ENCODE results near the gene SND1.

Gene SND1

GRCh38 chr7:127905491-127906330 lies 253.7 kb downstream of the SND1 start:
- no peak for TF ChIP-seq EZH2phosphoT487 (IDR thresholded peaks at IDR 0.05; ENCODE audit: borderline replicate concordance, low read length)
- TF ChIP-seq CTCF (IDR thresholded peaks at IDR 0.05; ENCODE audit: low read depth, low read length, poor library complexity, severe bottlenecking) = no peak
- Histone ChIP-seq H3K9me2 (replicated peaks; ENCODE audit: control insufficient read depth, low read length) (no peaks in the 10 kb centered on the region), H3K4me3 (ENCODE audit: low read length) (no peak overlapping the region), H3K4me2 (ENCODE audit: low read length) (no peak overlapping the region), H3K27me3 (ENCODE audit: control insufficient read depth, low read length) (no peaks in the 10 kb centered on the region), H3K36me3 (ENCODE audit: control insufficient read depth, low read length) (peaks cover 34% of the 10 kb centered on the region), H3K27ac (ENCODE audit: low read depth, low read length) (no peak overlapping the region), H3K4me1 (ENCODE audit: control insufficient read depth, low read length) (peaks cover 54% of the 10 kb centered on the region), H3K79me2 (ENCODE audit: control insufficient read depth, low read length) (peaks cover 6% of the 10 kb centered on the region; the same call in 1 of the 2 replicates), H4K20me1 (ENCODE audit: control insufficient read depth, insufficient read depth, low read depth, low read length) (no peaks in the 10 kb centered on the region), H3K9me3 (ENCODE audit: control insufficient read depth, insufficient read depth, low read length) (no peaks in the 10 kb centered on the region), H3F3A (ENCODE audit: control insufficient read depth, insufficient read depth) (no peaks in the 10 kb centered on the region)

- Histone ChIP-seq H3K9me2 (replicated peaks; ENCODE audit: control insufficient read depth, low read length) (no peaks in the 10 kb centered on the region), H3K36me3 (ENCODE audit: control insufficient read depth, low read length) (peaks cover 38% of the 10 kb centered on the region), H3K4me3 (ENCODE audit: low read length) (no peak overlapping the region), H3K27ac (ENCODE audit: low read depth, low read length) (no peak overlapping the region), H3K9me3 (ENCODE audit: control insufficient read depth, insufficient read depth, low read length) (no peaks in the 10 kb centered on the region), H3K79me2 (ENCODE audit: control insufficient read depth, low read length) (peaks cover 2% of the 10 kb centered on the region; the same call in 1 of the 2 replicates), H3K4me1 (ENCODE audit: control insufficient read depth, low read length) (peaks cover 63% of the 10 kb centered on the region), H3K27me3 (ENCODE audit: control insufficient read depth, low read length) (no peaks in the 10 kb centered on the region), H3K4me2 (ENCODE audit: low read length) (no peak overlapping the region), H4K20me1 (ENCODE audit: control insufficient read depth, insufficient read depth, low read depth, low read length) (no peaks in the 10 kb centered on the region), H3F3A (ENCODE audit: control insufficient read depth, insufficient read depth) (peaks cover 10% of the 10 kb centered on the region)
- no peak for TF ChIP-seq CTCF (IDR thresholded peaks at IDR 0.05; ENCODE audit: low read depth, low read length, poor library complexity, severe bottlenecking)
- TF ChIP-seq EZH2phosphoT487 (IDR thresholded peaks at IDR 0.05; ENCODE audit: borderline replicate concordance, low read length) = no peak
Measured at GRCh38 chr7:127907110-127908040, 255.4 kb downstream of the SND1 start.

- Histone ChIP-seq H3K4me3 (ENCODE audit: low read length) (no peak overlapping the region), H4K20me1 (ENCODE audit: control insufficient read depth, insufficient read depth, low read depth, low read length) (no peaks in the 10 kb centered on the region), H3K27ac (ENCODE audit: low read depth, low read length) (no peak overlapping the region), H3K79me2 (ENCODE audit: control insufficient read depth, low read length) (peaks cover 9% of the 10 kb centered on the region), H3K36me3 (ENCODE audit: control insufficient read depth, low read length) (peaks cover 44% of the 10 kb centered on the region), H3K27me3 (ENCODE audit: control insufficient read depth, low read length) (no peaks in the 10 kb centered on the region), H3K4me2 (ENCODE audit: low read length) (no peak overlapping the region), H3K9me3 (ENCODE audit: control insufficient read depth, insufficient read depth, low read length) (no peaks in the 10 kb centered on the region), H3K4me1 (ENCODE audit: control insufficient read depth, low read length) (peaks cover 70% of the 10 kb centered on the region), H3F3A (ENCODE audit: control insufficient read depth, insufficient read depth) (peaks cover 14% of the 10 kb centered on the region), H3K9me2 (replicated peaks; ENCODE audit: control insufficient read depth, low read length) (no peaks in the 10 kb centered on the region)
- TF ChIP-seq CTCF (IDR thresholded peaks at IDR 0.05; ENCODE audit: low read depth, low read length, poor library complexity, severe bottlenecking) = no peak
- no peak for TF ChIP-seq EZH2phosphoT487 (IDR thresholded peaks at IDR 0.05; ENCODE audit: borderline replicate concordance, low read length)
Measured at GRCh38 chr7:127908430-127909258, 256.6 kb downstream of the SND1 start.
